KMS-11 (cell line): Measurements from ENCODE around the gene AARS2.

Experiments used
- H2AFZ ChIP-seq: fragments of 200-600 bp; sonication (generic); 2 replicates; pipeline ENCODE4 v1.6.1; 2016; ENCODE audit warnings: antibody characterized with exemption, mixed run types, low read depth
- H3K27ac ChIP-seq: fragments of 200-600 bp; sonication (generic); 2 replicates; pipeline ENCODE4 v1.6.1; 2016; ENCODE audit warnings: mild to moderate bottlenecking, mixed run types
- H3K27me3 ChIP-seq: fragments of 200-600 bp; sonication (generic); 2 replicates; pipeline ENCODE4 v1.6.1; 2017; ENCODE audit warnings: mild to moderate bottlenecking, low read depth, mixed run types, moderate library complexity; ENCODE audit not compliant: insufficient read depth
- H3K36me3 ChIP-seq: fragments of 200-600 bp; sonication (generic); 2 replicates; pipeline ENCODE4 v1.6.1; 2017; ENCODE audit warnings: mild to moderate bottlenecking, mixed run types; ENCODE audit not compliant: insufficient read depth
- H3K4me1 ChIP-seq: fragments of 200-600 bp; sonication (generic); 2 replicates; pipeline ENCODE4 v1.6.1; 2016; ENCODE audit warnings: mild to moderate bottlenecking, low read depth, mixed run types; ENCODE audit not compliant: poor library complexity, severe bottlenecking
- H3K4me2 ChIP-seq: fragments of 200-600 bp; sonication (generic); 2 replicates; pipeline ENCODE4 v1.7.0; 2016; ENCODE audit warnings: mild to moderate bottlenecking, mixed run types
- H3K4me3 ChIP-seq: fragments of 200-600 bp; sonication (generic); IDR thresholded peaks from 2 replicates; pipeline ENCODE4 v1.6.1; 2017; ENCODE audit warnings: low read depth, low read length, mixed read lengths; ENCODE audit not compliant: insufficient read depth
- H3K79me2 ChIP-seq: fragments of 200-600 bp; sonication (generic); 2 replicates; pipeline ENCODE4 v1.6.1; 2016; ENCODE audit warnings: low read depth, mixed run types; ENCODE audit not compliant: insufficient read depth
- H3K9ac ChIP-seq: fragments of 200-600 bp; sonication (generic); 2 replicates; pipeline ENCODE4 v1.6.1; 2016; ENCODE audit warnings: mild to moderate bottlenecking, mixed run types
- H4K20me1 ChIP-seq: fragments of 200-600 bp; sonication (generic); 2 replicates; pipeline ENCODE4 v1.6.1; 2016; ENCODE audit warnings: mild to moderate bottlenecking, mixed run types; ENCODE audit not compliant: insufficient read depth
- CTCF ChIP-seq: fragments of 200-600 bp; sonication (generic); conservative IDR thresholded peaks from 2 replicates; pipeline ENCODE4 v1.6.1; 2017; ENCODE audit warnings: low read depth, mild to moderate bottlenecking, antibody characterized with exemption, low read length, moderate library complexity, mixed read lengths

AARS2 gene

DNA sequence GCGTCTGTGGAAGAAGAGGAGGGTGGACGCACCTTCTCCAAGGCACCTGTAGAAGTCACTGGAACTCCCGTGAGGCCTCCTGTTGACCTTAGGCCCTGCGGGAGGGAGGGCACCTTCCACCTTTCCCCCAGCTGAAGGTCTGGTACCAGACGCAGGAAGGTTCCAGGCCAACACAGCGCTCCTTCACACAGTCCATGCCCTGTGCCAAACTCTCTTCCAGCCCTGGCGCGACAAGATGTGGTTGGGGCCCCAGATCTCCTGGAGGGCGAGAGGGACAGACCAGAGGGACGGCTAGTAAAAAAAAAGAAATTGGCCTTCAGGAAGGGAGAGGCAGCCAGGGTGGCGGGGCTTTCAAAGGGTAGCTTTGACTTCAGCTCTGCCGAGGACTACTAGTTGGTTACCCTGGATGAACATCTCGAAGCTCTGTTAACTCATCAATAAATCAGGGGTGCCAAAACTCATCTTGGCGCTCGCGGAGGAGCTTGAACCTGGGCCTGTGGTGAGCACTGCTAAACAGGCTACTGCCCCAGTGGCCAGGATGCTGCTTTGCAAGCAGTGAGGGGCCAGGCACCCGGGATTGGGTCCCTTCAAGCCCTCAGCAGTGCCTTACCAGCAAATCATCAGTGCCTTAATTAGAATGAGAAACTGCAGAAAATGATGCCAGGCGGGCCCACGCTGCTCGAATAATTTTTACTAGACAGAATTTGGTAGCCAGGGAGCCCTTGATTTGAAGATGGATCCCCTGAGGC is 14.9 kb downstream of the AARS2 start:
- Histone ChIP-seq H3K9ac (no peak overlapping the region), H4K20me1 (no peaks in the 10 kb centered on the region), H3K36me3 (no peaks in the 10 kb centered on the region), H3K4me2 (no peak overlapping the region), H2AFZ (no peak overlapping the region), H3K4me3 (no peak overlapping the region), H3K27me3 (peaks cover 10% of the 10 kb centered on the region; the same call in 1 of the 2 replicates), H3K79me2 (no peaks in the 10 kb centered on the region), H3K27ac (no peak overlapping the region), H3K4me1 (no peaks in the 10 kb centered on the region)
- TF ChIP-seq CTCF: no peak

DNA sequence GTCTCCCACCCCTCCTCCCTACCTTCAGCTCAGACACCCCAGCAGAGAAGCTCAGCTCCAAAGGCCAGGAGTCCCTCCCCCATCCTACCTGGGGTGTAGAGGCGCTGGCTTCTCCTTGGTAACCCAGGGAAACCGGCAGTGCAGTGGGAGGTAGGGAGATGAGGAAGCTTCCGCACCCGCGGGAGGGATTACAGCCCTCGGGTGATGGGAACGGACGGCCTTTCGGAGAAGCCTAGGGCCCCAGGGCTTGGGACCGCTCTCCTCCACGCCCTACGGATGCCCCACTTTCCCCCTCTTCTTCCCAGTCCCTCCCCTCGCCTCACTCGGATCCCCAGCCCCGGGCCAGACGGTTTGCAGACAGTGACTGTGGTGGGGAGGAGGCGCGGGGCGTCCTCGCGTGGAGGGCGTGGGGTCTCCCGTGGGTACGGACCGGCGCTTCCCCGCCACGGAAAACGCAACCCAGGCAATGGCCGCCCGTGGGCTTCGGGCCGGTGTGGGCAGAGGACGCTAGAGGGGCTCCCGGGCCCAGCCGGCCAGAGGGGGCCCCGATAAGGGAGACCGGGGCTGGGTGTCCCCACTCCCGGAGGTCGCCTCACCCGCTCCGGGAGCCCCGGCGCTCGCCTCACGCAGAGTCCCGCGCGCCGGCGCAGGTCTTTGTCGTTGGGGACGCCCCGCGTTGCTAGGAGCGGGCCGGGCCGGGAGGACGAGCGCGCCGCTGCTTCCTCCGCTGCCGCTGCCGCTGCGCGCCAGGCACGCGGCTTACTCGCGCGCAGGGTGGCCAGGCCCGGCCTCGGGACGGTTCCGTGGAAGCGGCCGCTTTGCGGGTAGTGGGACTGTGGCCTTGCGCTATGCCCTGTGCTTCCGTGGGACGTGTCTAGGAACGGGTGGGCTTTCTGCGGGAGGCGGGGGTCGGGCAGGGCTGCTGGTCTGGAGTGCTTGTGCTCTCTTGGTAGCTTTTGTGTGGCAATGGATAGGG is 15.8 kb downstream of the AARS2 start:
- no peaks in the 10 kb centered on the region for H3K36me3 ChIP-seq
- no peaks in the 10 kb centered on the region for H3K79me2 ChIP-seq
- no peak overlapping the region for H3K9ac ChIP-seq
- H3K27ac ChIP-seq: no peak overlapping the region
- H4K20me1 ChIP-seq: no peaks in the 10 kb centered on the region
- no peaks in the 10 kb centered on the region for H3K4me1 ChIP-seq
- H3K27me3 ChIP-seq: peaks cover 16% of the 10 kb centered on the region
- H2AFZ ChIP-seq: no peak overlapping the region
- no peak for TF ChIP-seq CTCF
- no peak overlapping the region for H3K4me3 ChIP-seq
- H3K4me2 ChIP-seq: no peak overlapping the region

GRCh38 chr6:44294832-44295791 is 18.0 kb downstream of the AARS2 start:
- Histone ChIP-seq H3K9ac (no peak overlapping the region), H3K27ac (no peak overlapping the region), H3K4me2 (no peak overlapping the region), H3K4me3 (no peak overlapping the region), H4K20me1 (no peaks in the 10 kb centered on the region), H3K79me2 (no peaks in the 10 kb centered on the region), H3K27me3 (peaks cover 38% of the 10 kb centered on the region), H3K36me3 (no peaks in the 10 kb centered on the region), H3K4me1 (no peaks in the 10 kb centered on the region), H2AFZ (no peak overlapping the region)
- TF ChIP-seq CTCF: no peak

DNA sequence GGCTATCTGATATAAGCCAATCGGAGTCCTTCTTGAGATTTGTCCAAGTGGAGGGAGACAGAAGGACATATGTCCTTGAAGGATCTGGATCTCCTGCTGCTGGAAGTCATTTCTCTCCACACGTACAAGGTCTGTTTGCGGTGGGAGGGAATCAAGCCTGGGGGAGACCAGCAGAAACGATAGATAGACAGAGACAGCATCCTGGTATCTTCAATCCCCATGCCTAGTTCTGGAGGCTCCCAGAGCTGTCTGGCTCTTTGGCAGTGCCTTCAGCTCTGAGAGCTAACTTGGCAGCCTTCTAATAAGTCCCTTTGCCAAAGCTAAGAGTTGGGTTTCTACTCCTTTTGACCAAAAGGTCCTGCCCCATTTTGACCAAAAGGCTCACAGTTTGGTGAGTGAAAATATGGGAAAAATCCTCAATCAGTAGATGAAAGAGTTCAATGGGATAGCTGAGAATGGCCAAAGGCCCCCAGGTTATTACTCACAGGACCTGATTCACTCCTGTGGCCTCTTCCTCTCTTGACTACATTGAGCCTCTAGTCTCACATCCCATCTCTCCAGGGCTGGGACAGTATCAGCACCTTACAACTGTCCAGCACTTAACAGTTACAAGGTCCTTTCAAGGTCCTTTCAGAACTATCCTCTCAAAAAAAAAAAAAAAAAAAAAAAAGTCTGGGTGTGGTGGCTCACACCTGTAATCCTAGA is 20.3 kb downstream of the AARS2 start:
- Histone ChIP-seq H3K27me3 (peaks cover 55% of the 10 kb centered on the region), H3K4me3 (no peak overlapping the region), H3K4me2 (no peak overlapping the region), H3K27ac (no peak overlapping the region), H3K36me3 (no peaks in the 10 kb centered on the region), H3K79me2 (no peaks in the 10 kb centered on the region), H3K9ac (no peak overlapping the region), H2AFZ (no peak overlapping the region), H4K20me1 (no peaks in the 10 kb centered on the region), H3K4me1 (no peaks in the 10 kb centered on the region)
- TF ChIP-seq CTCF: no peak
